ENCODE measurements around the gene PIP5K1B. TPM values are rescaled to one million over a fixed set of nuclear protein-coding genes. Genes with fewer than 3 reads are reported as not detected.
A peak's percentile ranks its signal among the peaks of the same experiment; 100 is the strongest.

PIP5K1B gene
- total RNA-seq, 1 experiment from 2014 or later = 0.36 TPM

GRCh38 chr9:68877219-68877618 lies 172.2 kb downstream of the PIP5K1B start:
- H3K4me3 ChIP-seq = no peak overlapping the region
- H3K27ac ChIP-seq = no peak overlapping the region
- no peaks in the 10 kb centered on the region for H3K9me3 ChIP-seq (replicated peaks)
- DNase-seq = no peak
- H3K4me1 ChIP-seq = no peaks in the 10 kb centered on the region
- H3K36me3 ChIP-seq = no peaks in the 10 kb centered on the region
- H3K27me3 ChIP-seq = no peaks in the 10 kb centered on the region

- H3K27ac ChIP-seq = no peak overlapping the region
- no peak for DNase-seq
- H3K36me3 ChIP-seq = no peaks in the 10 kb centered on the region
- H3K9me3 ChIP-seq (replicated peaks) = no peaks in the 10 kb centered on the region
- no peaks in the 10 kb centered on the region for H3K4me1 ChIP-seq
- no peak overlapping the region for H3K4me3 ChIP-seq
- no peaks in the 10 kb centered on the region; the same call in 1 of the 2 replicates for H3K27me3 ChIP-seq
Measured at GRCh38 chr9:68878450-68878849, 173.4 kb downstream of the PIP5K1B start.

GRCh38 chr9:68883224-68883623 lies 178.2 kb downstream of the PIP5K1B start:
- peaks cover 6% of the 10 kb centered on the region for H3K27me3 ChIP-seq
- H3K4me3 ChIP-seq = no peak overlapping the region
- no peaks in the 10 kb centered on the region for H3K4me1 ChIP-seq
- H3K27ac ChIP-seq = no peak overlapping the region
- no peak for DNase-seq
- H3K36me3 ChIP-seq = no peaks in the 10 kb centered on the region
- H3K9me3 ChIP-seq (replicated peaks) = no peaks in the 10 kb centered on the region

GRCh38 chr9:68887232-68887631 lies 182.2 kb downstream of the PIP5K1B start:
- H3K4me1 ChIP-seq = no peaks in the 10 kb centered on the region
- no peak overlapping the region for H3K4me3 ChIP-seq
- H3K27ac ChIP-seq = no peak overlapping the region
- DNase-seq = no peak
- H3K9me3 ChIP-seq (replicated peaks) = no peaks in the 10 kb centered on the region
- peaks cover 6% of the 10 kb centered on the region for H3K27me3 ChIP-seq
- no peaks in the 10 kb centered on the region for H3K36me3 ChIP-seq

DNA sequence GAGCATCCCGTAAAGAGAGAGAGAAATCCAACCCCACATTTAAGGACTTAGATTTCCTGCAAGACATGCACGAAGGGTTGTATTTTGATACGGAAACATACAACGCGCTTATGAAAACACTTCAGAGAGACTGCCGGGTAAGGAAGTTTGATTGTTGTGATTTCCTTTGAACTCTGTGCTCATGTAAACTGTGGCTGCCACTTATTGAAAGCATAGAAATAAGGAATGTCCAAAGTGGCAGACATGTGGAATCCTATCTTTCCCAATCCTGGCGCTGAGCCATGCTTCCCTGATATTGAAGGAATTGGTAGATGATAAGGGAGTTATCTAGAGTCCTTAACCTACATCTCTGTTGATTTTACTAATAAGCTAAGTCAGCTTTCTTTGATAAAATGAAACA lies 189.5 kb downstream of the PIP5K1B start:
- Histone ChIP-seq H3K4me3 (no peak overlapping the region), H3K27ac (no peak overlapping the region)
- DNase-seq = no peak

DNA sequence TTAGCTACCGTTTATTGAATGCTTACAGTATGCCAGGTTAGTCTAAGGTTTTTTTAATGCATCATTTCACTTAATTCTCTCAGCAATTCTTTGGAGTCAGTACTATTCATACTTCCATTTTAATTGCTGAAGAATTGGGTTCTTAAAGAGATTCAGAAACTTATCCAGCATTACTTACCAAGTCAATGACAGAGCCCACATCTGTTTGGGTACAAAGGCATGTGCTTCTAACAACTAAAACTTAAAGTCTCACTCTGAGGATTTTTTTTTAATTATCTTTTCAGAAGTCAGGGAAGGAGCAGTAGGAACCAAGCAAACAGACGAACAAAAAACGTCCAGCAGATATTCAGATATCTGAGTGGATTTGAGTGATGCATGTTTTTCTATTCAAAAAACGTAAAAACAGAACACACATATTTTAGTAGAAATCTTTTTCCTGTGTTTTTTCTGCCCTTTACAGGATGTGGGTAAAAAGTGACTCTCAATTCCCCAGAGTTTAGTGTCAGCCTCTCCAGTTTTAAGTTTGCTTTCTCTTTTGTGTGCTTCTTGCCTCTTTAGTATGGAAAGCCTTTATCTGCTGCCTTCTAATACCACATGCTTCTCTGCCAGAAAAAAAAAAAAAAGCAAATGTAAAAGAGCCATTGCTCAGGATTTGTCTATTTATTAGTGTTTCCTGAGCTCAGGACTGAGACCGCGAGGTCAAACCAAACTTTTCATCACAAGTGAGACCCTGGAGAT lies 190.9 kb downstream of the PIP5K1B start:
- Histone ChIP-seq H3K4me3 (no peak overlapping the region), H3K36me3 (no peaks in the 10 kb centered on the region), H3K4me1 (no peaks in the 10 kb centered on the region), H3K27me3 (0 out of 2 replicates have a peak, but pooled peaks cover 3% of the 10 kb centered on the region), H3K9me3 (replicated peaks) (no peaks in the 10 kb centered on the region), H3K27ac (no peak overlapping the region)
- DNase-seq = no peak

More for the DNA sequence above, 189.5 kb downstream of the PIP5K1B start:
- H3K27me3 ChIP-seq = no peaks in the 10 kb centered on the region
- no peaks in the 10 kb centered on the region for H3K4me1 ChIP-seq
- H3K36me3 ChIP-seq = no peaks in the 10 kb centered on the region
- H3K9me3 ChIP-seq (replicated peaks) = no peaks in the 10 kb centered on the region

DNA sequence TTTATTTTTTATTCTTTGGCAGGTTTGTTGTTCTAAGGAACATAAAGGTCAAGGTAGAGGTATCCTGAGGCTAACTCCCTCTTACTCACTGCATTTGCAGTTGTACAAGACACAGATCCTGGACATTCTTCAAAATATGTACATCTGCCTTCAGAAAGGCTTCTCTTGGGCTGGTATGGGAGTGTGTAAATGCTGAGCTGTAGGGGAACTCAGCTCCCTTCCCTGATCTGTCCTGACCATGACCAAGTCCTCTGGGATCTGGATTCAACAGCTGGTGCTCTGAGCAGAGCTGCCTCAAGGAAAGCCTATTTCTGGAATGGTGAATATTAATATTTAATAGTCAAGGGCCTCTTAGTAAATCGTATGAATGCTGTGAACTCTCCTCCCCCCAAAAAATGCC lies 191.4 kb downstream of the PIP5K1B start:
- Histone ChIP-seq H3K4me3 (no peak overlapping the region), H3K4me1 (no peaks in the 10 kb centered on the region), H3K9me3 (replicated peaks) (no peaks in the 10 kb centered on the region), H3K27ac (no peak overlapping the region), H3K36me3 (no peaks in the 10 kb centered on the region), H3K27me3 (0 out of 2 replicates have a peak, but pooled peaks cover 3% of the 10 kb centered on the region)
- peak; percentile 26 to 41 for DNase-seq

GRCh38 chr9:68897577-68898145 lies 192.6 kb downstream of the PIP5K1B start:
- Histone ChIP-seq H3K4me1 (no peaks in the 10 kb centered on the region), H3K4me3 (no peak overlapping the region), H3K9me3 (replicated peaks) (no peaks in the 10 kb centered on the region), H3K27ac (no peak overlapping the region), H3K27me3 (0 out of 2 replicates have a peak, but pooled peaks cover 6% of the 10 kb centered on the region), H3K36me3 (no peaks in the 10 kb centered on the region)
- DNase-seq = no peak

DNA sequence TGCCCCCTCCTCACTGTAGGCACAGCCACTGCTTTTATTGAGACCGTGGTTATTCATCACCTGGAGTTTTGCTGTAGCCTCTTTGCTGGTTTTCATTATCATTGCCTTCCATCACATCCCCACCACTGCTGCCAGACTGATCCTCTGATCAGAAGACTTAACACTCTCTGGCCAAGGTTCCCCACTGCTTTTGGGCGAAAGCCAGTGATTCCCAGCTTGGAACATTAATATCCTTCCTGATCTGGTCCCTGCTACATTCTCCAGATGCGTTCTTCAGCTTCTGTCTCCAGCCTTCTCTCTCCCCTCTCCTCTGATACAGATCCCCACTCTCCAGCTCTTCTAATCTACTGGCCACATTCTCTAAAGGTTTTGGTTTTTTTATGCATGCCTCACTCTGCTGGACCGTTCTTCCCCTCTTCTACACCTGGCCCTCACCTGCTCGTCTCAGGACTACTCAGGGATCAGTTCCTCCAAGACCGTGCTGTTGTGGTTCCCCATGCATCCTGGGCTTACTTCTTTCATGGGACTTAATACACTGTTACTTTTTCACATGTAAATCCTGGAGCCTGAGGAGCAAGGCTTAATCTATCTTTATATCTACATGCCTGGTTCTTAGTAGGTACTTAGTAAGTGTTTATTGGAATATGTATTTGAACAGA lies 193.9 kb downstream of the PIP5K1B start:
- H3K9me3 ChIP-seq (replicated peaks) = no peaks in the 10 kb centered on the region
- H3K4me3 ChIP-seq = no peak overlapping the region
- no peaks in the 10 kb centered on the region for H3K36me3 ChIP-seq
- DNase-seq = no peak
- H3K27ac ChIP-seq = no peak overlapping the region
- H3K27me3 ChIP-seq = 0 out of 2 replicates have a peak, but pooled peaks cover 6% of the 10 kb centered on the region
- no peaks in the 10 kb centered on the region for H3K4me1 ChIP-seq

DNA sequence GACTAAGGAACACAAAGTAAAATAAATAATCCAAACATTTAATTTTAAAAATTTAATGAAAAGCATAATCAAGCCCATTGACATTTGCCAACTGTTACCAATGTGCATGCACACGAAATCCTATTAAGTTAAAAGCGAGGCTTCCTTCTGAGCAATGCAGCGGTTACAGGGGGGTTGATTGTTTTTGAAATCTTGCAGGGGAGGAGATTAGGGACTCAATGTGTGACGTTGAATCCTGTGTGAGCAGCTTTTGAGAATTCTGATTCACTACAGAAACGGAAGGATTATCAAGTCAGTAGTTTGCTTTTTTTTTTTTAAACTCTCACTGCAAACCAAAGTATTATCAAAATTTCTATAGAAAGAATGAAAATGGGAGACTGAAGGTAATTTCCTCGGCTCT lies 199.4 kb downstream of the PIP5K1B start:
- Histone ChIP-seq H3K4me3 (no peak overlapping the region), H3K4me1 (no peaks in the 10 kb centered on the region), H3K9me3 (replicated peaks) (no peaks in the 10 kb centered on the region), H3K36me3 (no peaks in the 10 kb centered on the region), H3K27ac (no peak overlapping the region), H3K27me3 (peaks cover 15% of the 10 kb centered on the region)
- no peak for DNase-seq

- no peaks in the 10 kb centered on the region for H3K9me3 ChIP-seq (replicated peaks)
- H3K4me3 ChIP-seq = no peak overlapping the region
- H3K4me1 ChIP-seq = no peaks in the 10 kb centered on the region
- H3K27me3 ChIP-seq = peaks cover 15% of the 10 kb centered on the region
- H3K27ac ChIP-seq = no peak overlapping the region
- no peaks in the 10 kb centered on the region for H3K36me3 ChIP-seq
- DNase-seq = no peak
Measured at GRCh38 chr9:68905129-68905528, 200.1 kb downstream of the PIP5K1B start.

GRCh38 chr9:68907910-68908309 lies 202.9 kb downstream of the PIP5K1B start:
- Histone ChIP-seq H3K4me3 (no peak overlapping the region), H3K27me3 (peaks cover 13% of the 10 kb centered on the region), H3K9me3 (replicated peaks) (no peaks in the 10 kb centered on the region), H3K27ac (no peak overlapping the region), H3K4me1 (no peaks in the 10 kb centered on the region), H3K36me3 (no peaks in the 10 kb centered on the region)
- DNase-seq = no peak

GRCh38 chr9:68912561-68912960 lies 207.5 kb downstream of the PIP5K1B start:
- Histone ChIP-seq H3K36me3 (no peaks in the 10 kb centered on the region), H3K4me3 (no peak overlapping the region), H3K4me1 (peaks cover 5% of the 10 kb centered on the region), H3K27me3 (peaks cover 11% of the 10 kb centered on the region), H3K27ac (no peak overlapping the region), H3K9me3 (replicated peaks) (no peaks in the 10 kb centered on the region)
- no peak for DNase-seq

DNA sequence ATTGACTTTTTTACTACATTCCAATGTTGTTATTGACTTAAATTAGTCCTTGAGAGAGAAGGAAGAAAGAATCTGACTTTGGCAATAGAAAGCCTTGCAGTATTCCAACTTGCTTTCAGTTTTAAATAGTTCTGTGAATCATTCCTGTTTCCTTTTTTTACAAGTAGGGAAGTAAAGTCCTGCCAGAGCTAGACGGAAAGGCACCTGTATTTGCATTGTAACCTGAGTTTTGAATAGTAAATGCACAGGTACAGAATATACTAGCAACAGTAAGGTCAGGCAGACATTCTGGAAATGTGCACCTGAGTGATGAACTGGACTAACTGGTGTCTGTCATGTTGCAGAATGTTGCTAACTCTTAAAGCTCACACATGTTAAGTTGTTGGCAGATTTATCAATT lies 208.0 kb downstream of the PIP5K1B start:
- H3K9me3 ChIP-seq (replicated peaks) = no peaks in the 10 kb centered on the region
- no peak overlapping the region for H3K4me3 ChIP-seq
- H3K27ac ChIP-seq = no peak overlapping the region
- H3K36me3 ChIP-seq = no peaks in the 10 kb centered on the region
- H3K4me1 ChIP-seq = peaks cover 5% of the 10 kb centered on the region
- H3K27me3 ChIP-seq = peaks cover 6% of the 10 kb centered on the region; the same call in 1 of the 2 replicates
- DNase-seq = no peak

DNA sequence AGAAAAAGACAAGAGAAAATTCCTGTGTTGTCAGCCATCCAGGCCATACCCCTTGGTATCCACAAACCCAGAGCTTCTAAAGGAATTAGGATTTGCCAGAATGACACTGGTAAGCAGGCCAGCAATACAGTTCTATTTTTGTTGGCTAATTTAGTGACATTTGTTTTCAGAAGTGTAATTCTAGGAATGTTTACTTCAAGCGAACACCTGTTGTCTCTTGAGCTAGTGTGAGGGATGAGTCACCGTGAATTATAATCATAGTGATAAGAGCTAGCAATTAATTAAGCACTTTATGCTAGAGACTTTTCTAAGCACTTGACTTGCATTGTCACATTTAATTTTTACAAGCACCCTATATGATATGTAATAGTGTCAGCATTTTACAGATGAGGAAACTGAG lies 209.7 kb downstream of the PIP5K1B start:
- Histone ChIP-seq H3K27ac (no peak overlapping the region), H3K27me3 (peaks cover 4% of the 10 kb centered on the region; the same call in 1 of the 2 replicates), H3K9me3 (replicated peaks) (no peaks in the 10 kb centered on the region), H3K36me3 (no peaks in the 10 kb centered on the region), H3K4me3 (no peak overlapping the region), H3K4me1 (peaks cover 5% of the 10 kb centered on the region)
- peak in 1 of 2 experiments; percentile 18 for DNase-seq
